KMS-11 (cell line): Measurements from ENCODE around the gene ESM1.
"Not testable (repeated sequence)": the region's sequence is repeated elsewhere in the genome, so short reads cannot be mapped to it uniquely, and the experiment has no call there.

Experiments used
- H2AFZ ChIP-seq: fragments of 200-600 bp; sonication (generic); 2 replicates; pipeline ENCODE4 v1.6.1; 2016; ENCODE audit warnings: antibody characterized with exemption, mixed run types, low read depth
- H3K27ac ChIP-seq: fragments of 200-600 bp; sonication (generic); 2 replicates; pipeline ENCODE4 v1.6.1; 2016; ENCODE audit warnings: mild to moderate bottlenecking, mixed run types
- H3K27me3 ChIP-seq: fragments of 200-600 bp; sonication (generic); 2 replicates; pipeline ENCODE4 v1.6.1; 2017; ENCODE audit warnings: mild to moderate bottlenecking, low read depth, mixed run types, moderate library complexity; ENCODE audit not compliant: insufficient read depth
- H3K36me3 ChIP-seq: fragments of 200-600 bp; sonication (generic); 2 replicates; pipeline ENCODE4 v1.6.1; 2017; ENCODE audit warnings: mild to moderate bottlenecking, mixed run types; ENCODE audit not compliant: insufficient read depth
- H3K4me1 ChIP-seq: fragments of 200-600 bp; sonication (generic); 2 replicates; pipeline ENCODE4 v1.6.1; 2016; ENCODE audit warnings: mild to moderate bottlenecking, low read depth, mixed run types; ENCODE audit not compliant: poor library complexity, severe bottlenecking
- H3K4me2 ChIP-seq: fragments of 200-600 bp; sonication (generic); 2 replicates; pipeline ENCODE4 v1.7.0; 2016; ENCODE audit warnings: mild to moderate bottlenecking, mixed run types
- H3K4me3 ChIP-seq: fragments of 200-600 bp; sonication (generic); IDR thresholded peaks from 2 replicates; pipeline ENCODE4 v1.6.1; 2017; ENCODE audit warnings: low read depth, low read length, mixed read lengths; ENCODE audit not compliant: insufficient read depth
- H3K79me2 ChIP-seq: fragments of 200-600 bp; sonication (generic); 2 replicates; pipeline ENCODE4 v1.6.1; 2016; ENCODE audit warnings: low read depth, mixed run types; ENCODE audit not compliant: insufficient read depth
- H3K9ac ChIP-seq: fragments of 200-600 bp; sonication (generic); 2 replicates; pipeline ENCODE4 v1.6.1; 2016; ENCODE audit warnings: mild to moderate bottlenecking, mixed run types
- H4K20me1 ChIP-seq: fragments of 200-600 bp; sonication (generic); 2 replicates; pipeline ENCODE4 v1.6.1; 2016; ENCODE audit warnings: mild to moderate bottlenecking, mixed run types; ENCODE audit not compliant: insufficient read depth
- CTCF ChIP-seq: fragments of 200-600 bp; sonication (generic); conservative IDR thresholded peaks from 2 replicates; pipeline ENCODE4 v1.6.1; 2017; ENCODE audit warnings: low read depth, mild to moderate bottlenecking, antibody characterized with exemption, low read length, moderate library complexity, mixed read lengths

ESM1 gene

GRCh38 chr5:55021410-55021809 is 36.0 kb upstream of the ESM1 start:
- no peaks in the 10 kb centered on the region for H3K79me2 ChIP-seq
- no peaks in the 10 kb centered on the region for H3K27me3 ChIP-seq
- no peaks in the 10 kb centered on the region for H3K4me1 ChIP-seq
- H4K20me1 ChIP-seq, result no peaks in the 10 kb centered on the region
- no peak overlapping the region for H2AFZ ChIP-seq
- no peak overlapping the region for H3K4me3 ChIP-seq
- no peak overlapping the region for H3K9ac ChIP-seq
- no peaks in the 10 kb centered on the region for H3K36me3 ChIP-seq
- H3K4me2 ChIP-seq, result no peak overlapping the region
- no peak for TF ChIP-seq CTCF
- H3K27ac ChIP-seq, result no peak overlapping the region

- not testable (repeated sequence) for H3K4me3 ChIP-seq, H3K4me2 ChIP-seq
Measured at GRCh38 chr5:55010149-55010548, 24.8 kb upstream of the ESM1 start.

GRCh38 chr5:55004729-55005128 is 19.3 kb upstream of the ESM1 start:
- H3K36me3 ChIP-seq, result no peaks in the 10 kb centered on the region
- H2AFZ ChIP-seq, result no peak overlapping the region
- no peaks in the 10 kb centered on the region for H4K20me1 ChIP-seq
- no peak overlapping the region for H3K27ac ChIP-seq
- H3K4me2 ChIP-seq, result no peak overlapping the region
- no peak overlapping the region for H3K9ac ChIP-seq
- no peaks in the 10 kb centered on the region for H3K79me2 ChIP-seq
- no peak overlapping the region for H3K4me3 ChIP-seq
- H3K27me3 ChIP-seq, result no peaks in the 10 kb centered on the region
- TF ChIP-seq CTCF, result no peak
- H3K4me1 ChIP-seq, result no peaks in the 10 kb centered on the region

More at GRCh38 chr5:55010149-55010548, 24.8 kb upstream of the ESM1 start:
- not testable (repeated sequence) for H3K27ac ChIP-seq, H3K4me1 ChIP-seq, H4K20me1 ChIP-seq, H2AFZ ChIP-seq, H3K79me2 ChIP-seq, H3K27me3 ChIP-seq, H3K9ac ChIP-seq, H3K36me3 ChIP-seq

- Histone ChIP-seq H3K79me2 (no peaks in the 10 kb centered on the region), H3K27ac (no peak overlapping the region), H3K4me1 (no peaks in the 10 kb centered on the region), H3K36me3 (no peaks in the 10 kb centered on the region), H3K9ac (no peak overlapping the region), H3K4me3 (no peak overlapping the region), H2AFZ (no peak overlapping the region), H3K27me3 (no peaks in the 10 kb centered on the region), H4K20me1 (no peaks in the 10 kb centered on the region), H3K4me2 (no peak overlapping the region)
- TF ChIP-seq CTCF, result no peak
Measured at GRCh38 chr5:55003432-55004065, 18.2 kb upstream of the ESM1 start.

- H3K27ac ChIP-seq, H2AFZ ChIP-seq, H3K27me3 ChIP-seq, H4K20me1 ChIP-seq, H3K4me3 ChIP-seq, H3K4me2 ChIP-seq, H3K79me2 ChIP-seq, H3K4me1 ChIP-seq, H3K36me3 ChIP-seq, H3K9ac ChIP-seq: not testable (repeated sequence)
Measured at GRCh38 chr5:55002166-55002565, 16.8 kb upstream of the ESM1 start.
